Fibroblast of pulmonary artery (primary cell): ENCODE data around the gene STX11.
A peak's percentile ranks its signal among the peaks of the same experiment; 100 is the strongest.

Experiments
- DNase-seq: peaks from one replicate; pipeline ENCODE4 v3.0.0-alpha.2; 2010; ENCODE audit warnings: low read depth
- H3K4me3 ChIP-seq: replicated peaks from 2 replicates; pipeline ENCODE4 v1.5.1; 2011; ENCODE audit warnings: low read depth, mild to moderate bottlenecking, control low read depth, low read length, moderate library complexity
- TF ChIP-seq, protein P1 (sequence below): IDR thresholded peaks from 2 replicates; pipeline ENCODE4 v1.5.1; 2011; ENCODE audit warnings: mild to moderate bottlenecking, control low read depth, low read length, inconsistent platforms; ENCODE audit errors: missing control alignments

The STX11 gene

DNA sequence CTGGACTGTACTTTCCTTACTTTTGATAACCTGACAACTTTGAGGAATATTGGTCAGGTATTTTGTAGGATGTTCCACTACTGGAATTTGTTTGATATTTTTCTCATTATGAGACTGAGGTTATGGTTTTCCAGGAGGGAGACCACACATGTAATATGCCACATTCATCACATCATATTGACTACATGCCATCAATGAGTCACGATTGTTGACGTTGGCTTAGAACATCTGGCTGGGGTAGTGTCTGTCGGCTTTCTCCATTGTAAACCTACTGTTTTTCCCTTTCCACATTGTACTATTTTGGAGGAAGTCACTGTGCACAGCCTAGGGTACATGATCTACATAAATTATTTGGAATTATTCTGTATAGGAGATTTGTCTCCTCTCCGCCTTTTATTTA is 1.4 kb upstream of the STX11 start:
- no peak for DNase-seq
- TF ChIP-seq, protein P1, sequence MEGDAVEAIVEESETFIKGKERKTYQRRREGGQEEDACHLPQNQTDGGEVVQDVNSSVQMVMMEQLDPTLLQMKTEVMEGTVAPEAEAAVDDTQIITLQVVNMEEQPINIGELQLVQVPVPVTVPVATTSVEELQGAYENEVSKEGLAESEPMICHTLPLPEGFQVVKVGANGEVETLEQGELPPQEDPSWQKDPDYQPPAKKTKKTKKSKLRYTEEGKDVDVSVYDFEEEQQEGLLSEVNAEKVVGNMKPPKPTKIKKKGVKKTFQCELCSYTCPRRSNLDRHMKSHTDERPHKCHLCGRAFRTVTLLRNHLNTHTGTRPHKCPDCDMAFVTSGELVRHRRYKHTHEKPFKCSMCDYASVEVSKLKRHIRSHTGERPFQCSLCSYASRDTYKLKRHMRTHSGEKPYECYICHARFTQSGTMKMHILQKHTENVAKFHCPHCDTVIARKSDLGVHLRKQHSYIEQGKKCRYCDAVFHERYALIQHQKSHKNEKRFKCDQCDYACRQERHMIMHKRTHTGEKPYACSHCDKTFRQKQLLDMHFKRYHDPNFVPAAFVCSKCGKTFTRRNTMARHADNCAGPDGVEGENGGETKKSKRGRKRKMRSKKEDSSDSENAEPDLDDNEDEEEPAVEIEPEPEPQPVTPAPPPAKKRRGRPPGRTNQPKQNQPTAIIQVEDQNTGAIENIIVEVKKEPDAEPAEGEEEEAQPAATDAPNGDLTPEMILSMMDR = no peak
- no peak overlapping the region for H3K4me3 ChIP-seq

DNA sequence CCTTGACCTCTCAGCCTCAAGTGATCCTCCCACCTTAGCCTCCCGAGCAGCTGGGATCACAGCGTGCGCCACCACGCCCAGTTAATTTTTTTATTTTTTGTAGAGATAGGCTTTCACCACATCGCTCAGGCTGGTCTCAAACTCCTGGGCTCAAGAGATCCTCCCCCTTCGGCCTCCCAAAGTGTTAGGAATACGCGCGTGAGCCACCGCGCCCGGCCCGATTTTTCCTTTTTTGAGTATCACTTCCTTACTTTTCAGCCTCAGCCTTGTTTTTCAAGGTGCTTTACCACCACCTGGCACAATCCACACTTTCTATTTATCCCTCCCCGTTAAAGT is 791 bp upstream of the STX11 start:
- DNase-seq = no peak
- peak overlapping the region; percentile 64 for H3K4me3 ChIP-seq
- TF ChIP-seq, protein P1 = no peak

DNA sequence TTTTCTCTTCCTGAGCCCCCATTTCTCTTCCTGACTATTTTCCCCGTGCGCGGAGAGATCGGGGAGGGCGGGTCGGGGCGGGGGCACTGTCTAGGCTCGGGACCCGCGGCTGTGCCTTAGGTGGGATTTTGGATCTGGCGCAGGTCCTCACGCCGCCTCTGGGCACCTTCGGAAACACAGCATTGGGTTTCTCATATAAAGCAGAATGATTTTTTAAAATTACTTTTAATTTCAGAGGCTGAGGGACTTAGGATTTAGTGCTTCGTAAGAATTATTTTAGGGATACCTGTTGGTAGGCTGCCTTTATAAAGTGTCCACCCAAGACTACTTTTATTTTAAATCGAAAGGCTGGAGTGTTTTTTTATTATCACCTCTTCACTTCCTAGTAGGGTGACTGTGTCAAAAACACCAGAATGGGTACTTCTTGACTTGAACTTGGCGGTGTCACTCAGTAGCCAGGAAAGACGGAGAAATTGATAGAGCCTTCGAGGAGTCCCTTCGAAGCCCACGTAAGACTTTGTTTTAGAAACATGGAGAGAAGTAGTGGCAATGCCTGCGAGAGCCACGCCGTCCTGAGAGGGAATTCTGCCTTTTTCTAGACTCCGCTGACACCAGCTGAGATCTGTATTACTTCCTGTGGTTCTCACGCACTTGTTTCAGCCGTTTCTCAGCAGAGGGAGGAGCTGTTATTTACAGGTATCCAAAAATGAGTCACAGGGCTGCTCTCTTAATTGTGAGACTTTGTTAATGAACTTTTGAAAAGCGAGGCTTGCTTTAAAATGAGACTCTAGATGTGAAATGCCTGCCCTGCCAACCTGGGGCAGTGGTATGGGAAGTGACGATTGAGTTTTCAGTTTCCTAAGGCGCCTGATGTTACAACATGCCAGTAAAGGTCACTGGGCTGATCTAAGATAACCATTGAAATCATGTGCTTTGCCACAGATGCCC is 667 bp downstream of the STX11 start:
- TF ChIP-seq, protein P1 = peak; percentile 7
- DNase-seq = peak; percentile 18

DNA sequence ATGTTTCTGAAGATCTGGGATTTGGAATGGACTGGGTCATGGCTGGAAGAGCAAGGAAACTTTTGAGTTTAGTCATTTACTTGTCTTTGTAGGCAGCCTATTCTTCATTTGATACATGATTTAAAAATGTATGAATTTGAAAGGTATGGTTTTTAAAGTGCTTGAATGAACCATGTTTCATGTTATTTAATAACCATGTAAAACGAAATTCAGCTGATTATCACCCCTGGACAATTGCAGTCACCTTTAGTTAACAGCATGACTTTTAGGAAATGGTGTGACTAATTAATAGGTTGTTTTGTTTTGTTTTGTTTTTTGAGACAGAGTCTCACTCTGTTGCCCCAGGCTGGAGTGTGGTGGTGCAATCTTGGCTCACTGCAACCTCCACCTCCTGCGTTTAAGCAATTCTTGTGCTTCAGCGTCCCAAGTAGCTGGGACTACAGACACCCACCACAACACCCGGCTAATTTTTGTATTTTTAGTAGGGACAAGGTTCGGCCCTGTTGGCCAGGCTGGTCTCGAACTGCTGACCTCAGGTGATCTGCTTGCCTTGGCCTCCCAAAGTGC is 2.1 kb downstream of the STX11 start:
- DNase-seq = no peak
- H3K4me3 ChIP-seq = no peak overlapping the region
- TF ChIP-seq, protein P1 = no peak

More for the DNA sequence above, 667 bp downstream of the STX11 start:
- H3K4me3 ChIP-seq = peak overlapping the region; percentile 64

DNA sequence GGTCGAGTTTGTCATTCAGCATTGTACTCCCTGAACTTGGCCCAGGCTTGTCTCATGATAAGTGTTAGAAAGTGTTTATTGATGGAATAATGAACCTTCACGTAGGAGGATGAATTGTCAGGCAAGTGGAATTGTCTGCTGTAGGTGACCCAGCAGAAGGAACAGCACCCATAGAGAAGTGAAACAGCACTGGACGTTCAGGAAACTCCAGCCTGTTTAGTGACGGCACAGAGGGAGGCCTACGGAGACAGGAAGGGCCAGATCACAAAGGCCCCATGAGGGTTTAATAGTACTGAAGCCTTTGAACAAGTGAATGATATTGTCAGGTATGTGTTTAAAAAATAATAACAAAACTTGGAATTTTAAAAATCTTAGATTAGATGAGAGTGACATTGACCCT is 2.9 kb downstream of the STX11 start:
- no peak overlapping the region for H3K4me3 ChIP-seq
- no peak for DNase-seq
- TF ChIP-seq, protein P1 = no peak

DNA sequence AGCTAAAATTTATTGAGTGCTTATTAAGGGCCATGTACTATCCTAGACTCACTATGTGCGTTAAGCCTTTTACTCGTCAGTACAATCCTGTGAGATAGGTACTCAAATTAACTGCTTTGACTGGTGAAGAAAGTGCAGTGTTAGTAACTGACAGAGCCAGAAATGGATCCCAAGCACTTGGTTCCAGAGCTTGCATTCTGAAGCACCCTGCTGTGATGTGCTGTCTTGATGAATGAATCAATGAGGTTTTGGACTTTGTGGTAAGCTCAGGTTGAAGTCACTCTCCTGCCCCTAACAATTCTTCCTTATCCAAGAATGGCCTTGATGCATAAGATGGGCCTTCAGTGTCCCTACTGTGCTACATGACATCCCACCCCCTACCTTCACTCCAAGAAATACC is 3.7 kb downstream of the STX11 start:
- no peak overlapping the region for H3K4me3 ChIP-seq
- DNase-seq = no peak
- TF ChIP-seq, protein P1 = no peak
